Measurements from ENCODE around the gene ROCK2. TPM values are rescaled to one million over a fixed set of nuclear protein-coding genes. Genes with fewer than 3 reads are reported as not detected.

Gene ROCK2
- total and polyA plus RNA-seq, 9 of the 15 experiments (the other 6 are each of a cell fraction or from before 2014, with no cell fraction given): 4.9 to 30.6 (median 14.3) TPM

GRCh38 chr2:11304476-11304875 lies 40.0 kb downstream of the ROCK2 start (continued):
- no peak for TF ChIP-seq AFF4 (CRISPR knock-in tag; IDR thresholded peaks at IDR 0.05)
- no peak for TF ChIP-seq RREB1 (CRISPR knock-in tag; IDR thresholded peaks at IDR 0.05)
- TF ChIP-seq MCM3 (IDR thresholded peaks at IDR 0.05): no peak
- TF ChIP-seq TAF15 (IDR thresholded peaks at IDR 0.05; ENCODE audit: low read depth, low read length): no peak
- no peak for TF ChIP-seq JUND (IDR thresholded peaks at IDR 0.05; ENCODE audit: borderline replicate concordance, low read depth, low read length)
- no peak for TF ChIP-seq JUND (tag; IDR thresholded peaks at IDR 0.05; ENCODE audit: borderline replicate concordance, low read depth, low read length)
- TF ChIP-seq BCLAF1 (IDR thresholded peaks at IDR 0.05; ENCODE audit: borderline replicate concordance in 1 of 2, control insufficient read depth in 1 of 2, low read depth in 2 of 2, low read length in 1 of 2): no peak
- no peak for TF ChIP-seq E2F8 (IDR thresholded peaks at IDR 0.05; ENCODE audit: low read depth, partially characterized antibody)
